HG03571 (cell line): ENCODE measurements around the gene C1QTNF12.

Source experiments
- ATAC-seq: cut with Tn5 transposase; IDR thresholded peaks from one replicate; pipeline ENCODE4 v1.9.1; 2021; ENCODE audit not compliant: unreplicated experiment

The C1QTNF12 gene

DNA sequence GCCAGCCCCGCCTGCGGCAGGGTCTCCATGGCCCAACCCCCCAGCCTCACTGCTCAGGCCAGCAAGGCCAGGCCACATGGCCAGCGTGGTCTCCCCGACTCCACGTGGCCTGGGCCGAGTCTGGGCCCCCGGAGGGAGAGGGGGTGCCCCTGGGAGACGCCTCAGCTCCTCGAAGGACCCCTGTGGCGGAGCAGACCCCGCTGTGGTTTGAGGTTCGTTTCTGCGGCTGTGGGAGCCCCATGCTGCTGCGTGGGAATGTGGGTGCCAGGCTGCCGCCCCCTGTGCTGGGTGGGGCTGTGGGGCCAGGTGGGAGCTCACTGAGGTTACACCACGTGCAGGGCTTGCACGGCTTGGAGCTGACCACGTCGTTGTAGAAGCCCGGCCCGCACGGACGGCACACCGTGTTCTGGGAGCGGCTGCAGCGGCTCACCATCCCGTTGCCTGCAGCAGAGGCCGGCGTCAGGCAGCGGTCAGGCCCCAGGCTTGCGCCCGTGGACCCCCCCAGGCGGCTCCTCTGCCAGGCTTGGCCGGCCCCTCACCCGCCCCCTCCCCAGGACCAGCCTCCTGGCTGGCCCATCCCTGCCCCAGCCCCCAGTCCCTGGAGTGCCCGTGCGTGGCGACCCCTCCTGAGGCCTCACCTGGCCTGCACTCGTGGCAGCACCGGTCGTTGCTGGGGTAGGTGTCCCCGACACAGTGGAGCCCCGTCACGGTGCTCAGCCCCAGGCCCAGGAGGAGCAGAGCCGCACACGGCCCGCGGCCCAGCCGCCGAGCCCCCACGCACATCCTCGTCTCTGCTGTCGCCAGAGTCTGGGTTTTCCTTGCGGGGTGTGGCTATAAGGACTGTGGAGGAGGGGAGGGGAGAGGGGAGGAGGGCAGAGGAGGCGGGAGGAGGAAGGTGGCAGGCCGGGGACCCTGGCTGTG lies 32.9 kb downstream of the C1QTNF12 start, which contains the start of gene TNFRSF4:
Gene TNFRSF4 (minus strand): TSS at position 809 of the 921 bp plus-strand sequence. CDS start 26 bp downstream, at position 783.
- ATAC-seq: no peak

DNA sequence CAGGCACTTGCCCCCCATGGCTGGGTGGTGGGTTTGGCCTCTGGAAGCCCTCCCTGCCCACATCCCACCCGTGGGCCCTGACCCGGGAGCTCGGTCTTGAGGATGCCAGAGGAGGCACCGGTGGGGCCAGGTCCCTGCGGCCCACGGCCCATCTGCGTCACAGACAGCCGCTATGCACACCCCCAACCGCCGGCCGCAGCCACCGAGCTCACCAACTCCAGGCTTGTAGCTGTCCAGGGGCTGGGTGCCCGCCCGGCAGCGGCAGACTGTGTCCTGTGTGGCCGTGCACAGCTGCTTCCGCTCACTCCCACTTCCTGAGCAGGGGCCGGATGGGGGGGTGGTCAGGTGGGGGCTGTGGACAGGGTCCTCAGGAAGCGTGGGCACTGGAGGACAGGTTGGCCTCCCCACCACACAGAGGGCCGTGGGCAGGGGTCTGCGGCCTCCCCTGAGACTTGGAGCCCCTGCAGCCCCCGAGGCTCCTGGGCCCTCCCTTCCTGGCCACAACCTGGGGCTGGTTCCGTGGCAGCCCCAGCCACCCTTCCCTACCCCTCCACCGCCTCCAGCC lies 33.7 kb downstream of the C1QTNF12 start:
- no peak for ATAC-seq

- ATAC-seq: no peak
Observed at GRCh38 chr1:1211541-1212441, 34.7 kb downstream of the C1QTNF12 start.

GRCh38 chr1:1210726-1211540 lies 35.6 kb downstream of the C1QTNF12 start:
- ATAC-seq: no peak

- ATAC-seq: no peak
Observed at GRCh38 chr1:1208713-1209433, 37.6 kb downstream of the C1QTNF12 start.

DNA sequence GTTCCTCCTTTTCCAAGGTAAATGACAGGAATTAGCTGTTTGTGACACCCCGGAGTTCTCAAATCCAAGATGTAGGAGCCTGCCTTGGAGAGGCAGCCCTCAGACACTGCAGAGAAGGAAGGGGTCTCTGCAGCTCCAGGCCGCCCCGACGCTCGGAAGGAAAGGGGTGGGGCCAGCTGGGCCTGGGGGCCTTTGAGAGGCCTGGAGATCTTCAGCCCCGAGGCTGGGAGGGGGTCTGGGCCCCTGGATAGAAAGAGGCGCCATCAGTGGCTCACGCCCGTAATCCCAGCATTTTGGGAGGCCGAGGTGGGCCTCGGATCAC lies 39.0 kb downstream of the C1QTNF12 start:
- no peak for ATAC-seq

DNA sequence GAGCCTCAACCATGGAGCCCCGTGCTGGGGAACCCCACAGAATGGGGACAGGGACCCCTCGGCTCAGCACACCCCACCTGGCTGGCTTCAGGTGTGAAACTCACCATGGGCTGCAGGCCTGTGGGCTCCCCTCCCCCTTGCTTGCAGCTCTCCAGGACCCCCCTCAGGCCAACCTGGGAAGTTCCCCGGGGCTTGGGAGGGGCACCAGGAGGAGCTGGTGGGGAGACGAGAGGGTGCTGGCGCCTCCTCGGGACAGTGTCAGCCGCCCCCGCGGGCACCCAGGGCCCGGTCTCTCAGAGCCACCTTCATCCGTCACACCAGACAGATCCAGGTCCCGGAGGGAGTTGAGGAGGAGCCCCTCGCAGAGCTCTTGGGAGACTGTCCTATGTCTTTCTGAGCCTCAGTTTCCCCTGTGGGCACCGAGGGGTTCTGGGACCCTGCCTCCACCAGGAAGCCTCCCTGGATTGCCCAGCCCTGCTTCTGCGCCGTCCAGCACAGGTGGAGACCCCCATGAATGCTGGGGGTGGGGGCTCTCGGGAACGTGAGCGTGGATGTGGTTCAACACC lies 39.5 kb downstream of the C1QTNF12 start:
- no peak for ATAC-seq

DNA sequence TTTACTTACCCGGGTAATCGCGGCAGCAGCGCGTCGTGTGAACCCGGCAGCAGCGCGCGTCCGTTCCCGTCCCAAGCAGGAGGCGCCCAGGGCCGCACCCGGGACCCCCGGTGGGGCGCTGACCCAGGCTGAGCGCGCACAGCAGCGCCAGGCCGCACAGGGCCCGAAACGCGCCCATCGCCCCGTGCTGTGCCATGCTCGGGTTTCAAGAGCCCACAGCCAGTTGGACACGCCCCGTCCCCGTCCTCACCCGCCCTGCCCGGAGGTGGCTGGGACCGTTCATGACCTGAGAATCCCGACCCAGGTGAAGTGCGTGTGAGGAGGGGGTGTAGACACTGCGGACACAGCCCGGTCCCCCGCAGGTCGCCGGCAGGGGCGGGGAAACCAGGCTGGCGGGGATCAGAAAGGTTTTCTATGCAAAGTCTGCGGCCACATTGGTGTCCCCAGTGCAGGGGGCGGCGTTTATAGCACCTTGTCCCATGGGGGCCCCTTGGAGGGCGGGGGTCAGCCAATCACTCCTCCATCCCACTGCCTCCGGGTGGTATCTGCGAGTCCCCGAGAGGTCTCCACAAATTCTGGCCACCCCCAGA lies 40.1 kb downstream of the C1QTNF12 start, which contains the start of gene TNFRSF18:
Gene TNFRSF18 (minus strand): TSS at position 217 of the 590 bp plus-strand sequence. CDS start 21 bp downstream, at position 196.
- ATAC-seq: no peak

- no peak for ATAC-seq
Observed at GRCh38 chr1:1205769-1206375, 40.6 kb downstream of the C1QTNF12 start.

- no peak for ATAC-seq
Observed at GRCh38 chr1:1204998-1205768, 41.3 kb downstream of the C1QTNF12 start.

- ATAC-seq: no peak
Observed at GRCh38 chr1:1204425-1204920, 42.0 kb downstream of the C1QTNF12 start.

- no peak for ATAC-seq
Observed at GRCh38 chr1:1203561-1204424, 42.7 kb downstream of the C1QTNF12 start.

DNA sequence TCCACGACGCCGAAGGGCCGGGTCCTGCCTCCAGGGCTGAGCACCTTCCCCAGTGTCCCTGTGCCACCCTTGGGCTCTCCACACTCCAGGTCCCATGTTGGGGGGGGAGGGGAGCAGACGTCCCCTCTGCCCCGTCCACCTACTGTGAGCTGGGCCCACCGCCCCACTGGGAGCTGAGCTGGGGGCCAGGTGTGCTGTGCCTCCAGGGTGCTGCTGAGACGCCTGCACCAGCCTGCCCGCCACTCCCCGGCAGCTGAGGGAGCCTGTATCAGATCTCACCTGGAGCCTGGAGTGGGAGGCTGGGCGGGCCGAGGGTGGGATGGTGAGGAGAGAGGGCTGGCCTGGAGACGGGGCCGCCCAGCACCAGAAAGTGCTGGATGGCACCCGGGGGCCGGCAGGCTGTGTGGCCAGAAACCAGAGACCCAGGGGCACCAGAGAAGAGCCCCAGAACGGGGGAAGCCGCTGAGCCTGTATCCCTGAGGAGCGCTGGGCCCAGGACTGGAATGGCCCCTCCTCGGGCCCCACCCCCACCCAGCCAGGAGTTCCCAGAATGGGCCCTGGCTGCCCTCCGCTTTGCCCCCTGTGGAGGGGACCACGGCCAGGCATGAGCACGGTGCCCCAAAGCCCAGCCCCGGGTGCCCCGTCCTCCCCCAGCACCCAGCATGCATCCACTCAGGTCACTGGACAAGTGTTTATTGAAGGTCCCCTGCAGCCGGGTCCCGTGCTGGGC lies 43.5 kb downstream of the C1QTNF12 start:
- ATAC-seq: no peak

DNA sequence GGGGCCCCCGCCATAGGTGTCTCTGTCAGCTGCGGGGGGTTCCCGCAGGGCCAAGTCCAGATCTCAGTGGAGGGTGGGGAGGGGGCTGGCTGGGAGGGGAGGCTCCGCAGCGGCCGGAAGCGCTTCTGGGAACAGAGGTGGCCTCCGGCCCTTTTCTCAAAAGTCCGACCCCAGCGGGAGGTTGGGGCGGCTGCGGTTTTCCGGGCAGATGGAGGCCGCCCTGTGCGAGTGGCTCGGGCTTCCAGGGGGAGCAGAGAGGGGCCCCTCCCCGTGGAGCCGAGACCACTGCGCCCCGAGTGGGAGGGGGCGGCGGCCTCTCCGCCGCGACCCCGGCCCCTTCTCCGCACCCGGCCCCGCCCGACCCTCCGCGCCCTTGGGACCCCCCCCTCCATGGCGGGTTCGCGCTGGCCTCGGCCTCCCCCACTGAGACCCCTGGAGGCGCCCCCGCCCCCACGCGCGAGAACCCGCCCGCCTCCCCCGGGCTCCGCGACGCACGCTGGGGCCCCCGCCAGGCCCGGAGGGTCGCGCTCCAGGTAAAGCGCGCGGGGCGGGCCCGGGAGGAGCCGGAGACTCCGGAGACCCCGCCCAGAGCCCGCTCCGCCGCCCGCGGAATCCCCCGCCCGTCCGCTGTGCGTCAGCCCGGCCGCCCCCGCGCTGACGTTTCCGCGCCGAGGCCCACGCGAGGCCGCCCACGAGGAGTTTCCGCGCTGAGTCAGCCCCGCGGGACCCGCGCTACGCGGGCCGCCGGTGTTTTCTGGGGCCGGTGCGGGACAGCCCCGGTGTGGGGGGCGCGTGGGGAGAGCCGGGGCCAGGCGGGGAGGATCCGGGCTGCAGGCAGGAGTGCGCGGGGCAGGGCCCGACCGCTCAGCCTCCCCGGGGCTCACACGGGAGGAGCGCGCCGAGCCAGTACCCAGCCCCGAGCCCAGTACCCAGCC lies 45.4 kb downstream of the C1QTNF12 start:
- ATAC-seq: peak; percentile 46
